GM21528 (cell line): ENCODE data around the gene SRGAP2.
"Not testable (repeated sequence)": the region's sequence is repeated elsewhere in the genome, so short reads cannot be mapped to it uniquely, and the experiment has no call there.

Experiments used
- ATAC-seq: cut with Tn5 transposase; IDR thresholded peaks from one replicate; pipeline ENCODE4 v1.9.1; 2021; ENCODE audit warnings: mild to moderate bottlenecking, moderate library complexity; ENCODE audit not compliant: unreplicated experiment, low FRiP score

The SRGAP2 gene

GRCh38 chr1:206203364-206204158, at the start of gene SRGAP2:
Gene SRGAP2, plus strand, starts transcription at chr1:206203541. Its CDS starts 2,430 bp downstream, at chr1:206205971.
- peak; percentile 20 for ATAC-seq

- ATAC-seq: not testable (repeated sequence)
Observed at GRCh38 chr1:206167350-206168029, 35.9 kb upstream of the SRGAP2 start.

DNA sequence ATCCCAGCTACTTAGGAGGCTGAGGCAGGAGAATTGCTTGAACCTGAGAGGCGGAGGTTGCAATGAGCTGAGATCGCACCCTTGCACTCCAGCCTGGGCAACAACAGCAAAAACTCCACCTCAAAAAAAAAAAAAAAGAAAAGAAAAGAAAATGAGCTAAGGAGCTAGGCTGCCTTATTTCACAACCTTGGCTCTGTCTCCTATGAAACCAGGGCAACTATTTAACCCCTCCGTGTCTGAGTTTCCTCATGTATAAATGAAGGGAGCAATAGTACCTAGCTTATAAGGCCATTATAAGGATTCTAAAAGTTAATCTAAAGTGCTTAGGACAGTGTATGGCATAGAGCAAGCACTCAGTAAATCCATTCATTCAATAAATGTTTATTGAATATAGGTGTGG, 33.5 kb upstream of the SRGAP2 start:
- ATAC-seq: not testable (repeated sequence)

DNA sequence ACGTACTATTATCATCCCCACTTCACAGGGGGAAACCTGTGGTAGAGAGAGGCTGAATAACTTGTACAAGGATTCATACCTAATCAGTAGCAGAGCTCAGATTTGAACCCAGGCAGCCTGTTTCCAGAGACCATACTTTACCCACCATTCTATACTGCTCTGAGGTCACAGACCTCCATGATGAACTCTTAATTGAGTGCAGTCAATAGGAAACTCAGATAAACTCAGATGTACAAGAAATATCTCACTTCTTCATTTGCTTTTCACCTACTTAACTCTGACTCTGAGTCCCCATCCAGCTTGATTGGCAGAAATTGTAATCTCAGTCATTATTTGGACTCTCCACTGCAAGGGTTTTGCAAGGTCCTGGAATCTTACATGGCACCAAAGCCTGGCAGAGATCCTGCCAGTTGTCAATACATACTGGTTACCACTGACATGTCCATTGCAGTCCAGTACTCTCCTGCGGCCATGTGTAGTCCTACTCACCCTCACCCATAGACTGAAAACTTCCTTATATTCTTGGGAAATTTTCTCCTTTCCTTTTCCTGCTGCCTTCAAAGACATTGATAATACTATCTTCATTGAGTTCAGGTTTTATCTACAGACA, 30.1 kb upstream of the SRGAP2 start:
- ATAC-seq: not testable (repeated sequence)

- ATAC-seq: not testable (repeated sequence)
Observed at GRCh38 chr1:206174182-206174868, 29.0 kb upstream of the SRGAP2 start.

DNA sequence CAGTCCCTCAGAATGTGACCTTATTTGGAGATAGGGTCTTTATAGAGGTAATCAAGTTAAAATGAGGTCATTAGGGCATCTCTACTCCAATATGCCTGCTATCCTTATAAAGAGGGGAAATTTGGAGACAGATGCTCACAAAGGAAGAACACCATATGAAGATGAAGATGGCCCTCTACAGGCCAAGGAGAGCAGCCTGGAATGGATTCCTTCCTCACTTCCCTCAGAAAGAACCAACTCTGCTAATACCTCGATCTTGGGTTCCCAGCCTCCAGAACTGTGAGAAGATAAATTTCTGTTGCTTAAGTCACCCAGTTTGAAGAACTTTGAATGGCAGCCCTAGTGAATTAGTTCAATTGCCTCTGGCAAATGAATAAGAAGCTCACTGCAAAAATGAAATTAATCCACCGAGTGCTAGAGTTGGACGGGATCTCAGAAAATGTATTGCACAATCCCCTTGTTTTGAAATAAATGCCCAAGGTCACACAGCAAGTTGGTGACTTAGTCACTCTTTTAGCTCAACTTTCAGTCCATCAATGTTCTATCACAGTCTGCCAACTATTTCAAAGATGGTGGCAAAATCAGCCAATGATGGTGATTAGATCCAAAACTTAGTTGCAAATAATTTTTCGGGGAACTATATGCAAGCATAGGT, 27.8 kb upstream of the SRGAP2 start:
- ATAC-seq: not testable (repeated sequence)

DNA sequence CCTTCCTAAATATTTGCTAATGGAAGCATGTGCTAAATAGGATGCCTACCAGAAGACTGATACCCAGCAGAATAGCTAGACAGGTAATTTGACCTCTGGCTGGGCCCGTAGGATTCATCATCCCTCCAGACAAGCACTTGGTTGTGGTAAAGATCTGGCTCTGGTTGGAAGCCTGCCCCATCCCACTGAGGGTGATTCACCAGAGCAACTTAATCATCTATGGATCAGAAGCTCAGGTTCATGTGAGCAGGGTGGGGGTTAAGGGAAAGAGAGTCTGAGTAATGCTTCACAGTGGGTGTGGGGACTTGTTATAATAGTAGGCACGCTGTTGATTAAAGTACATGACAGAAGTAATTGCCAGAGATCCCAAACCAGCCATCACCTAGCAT, 27.2 kb upstream of the SRGAP2 start:
- not testable (repeated sequence) for ATAC-seq

DNA sequence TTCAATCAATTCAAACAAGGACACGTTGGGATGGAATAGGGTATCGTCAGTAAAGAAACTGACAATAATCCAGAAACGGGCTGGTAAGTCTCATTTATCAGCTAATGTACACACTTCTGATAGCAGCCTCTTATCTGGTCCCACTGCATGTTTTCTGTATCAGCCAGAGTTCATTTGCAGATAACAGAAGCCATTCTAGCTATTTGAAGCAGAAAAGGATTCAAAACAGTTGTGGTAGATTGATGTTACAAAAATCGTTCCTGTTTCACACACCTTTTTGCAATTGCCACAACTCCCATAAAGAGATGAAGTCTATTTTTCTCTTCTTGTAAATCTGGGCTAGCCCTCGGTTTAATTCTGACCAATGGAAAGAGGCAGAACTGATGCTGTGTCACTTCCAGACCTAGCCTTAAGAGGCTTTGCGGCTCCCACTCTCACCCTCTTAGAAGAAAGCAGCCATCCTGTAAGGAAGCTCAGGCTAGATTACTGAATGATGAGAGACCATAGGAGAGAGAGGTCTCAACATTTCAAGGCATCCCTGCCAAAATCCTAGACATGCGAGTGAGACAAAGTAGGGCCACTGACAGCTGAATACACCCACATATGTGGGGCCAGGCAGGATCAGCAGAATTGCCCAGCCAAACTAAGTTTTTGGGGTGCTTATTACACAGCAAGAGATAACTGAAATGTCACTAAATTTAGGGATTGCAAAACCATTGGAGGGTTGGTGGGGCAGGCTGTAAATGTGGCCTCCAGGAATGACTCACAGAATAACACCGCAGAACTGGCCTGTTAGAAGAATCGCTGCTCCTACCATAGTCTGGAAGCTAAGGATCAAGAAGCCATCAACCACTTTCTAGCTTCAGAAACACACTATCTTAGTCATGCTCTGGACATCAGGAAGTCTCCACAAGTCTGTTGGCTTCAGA, 25.0 kb upstream of the SRGAP2 start:
- not testable (repeated sequence) for ATAC-seq

DNA sequence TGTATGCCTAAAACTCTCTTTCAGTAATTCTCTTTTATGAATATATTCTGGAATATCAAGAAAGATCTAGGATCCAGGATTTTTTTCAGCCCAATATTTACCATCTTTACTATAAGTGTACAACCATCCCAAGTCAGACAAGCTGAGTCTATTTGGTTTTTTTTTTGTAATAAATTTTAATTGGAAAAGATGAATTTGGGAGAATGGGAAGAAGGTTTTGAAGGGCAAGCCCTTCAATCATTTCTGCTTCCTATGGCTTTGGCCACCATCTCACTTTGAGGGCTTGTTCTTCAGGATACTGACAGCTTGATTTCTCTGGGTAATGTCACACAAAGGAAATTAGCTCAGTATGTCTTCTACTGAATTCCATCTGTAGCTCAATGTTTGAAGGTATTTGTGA, 23.7 kb upstream of the SRGAP2 start:
- ATAC-seq: not testable (repeated sequence)

GRCh38 chr1:206182368-206183317, 20.7 kb upstream of the SRGAP2 start:
- ATAC-seq: not testable (repeated sequence)

DNA sequence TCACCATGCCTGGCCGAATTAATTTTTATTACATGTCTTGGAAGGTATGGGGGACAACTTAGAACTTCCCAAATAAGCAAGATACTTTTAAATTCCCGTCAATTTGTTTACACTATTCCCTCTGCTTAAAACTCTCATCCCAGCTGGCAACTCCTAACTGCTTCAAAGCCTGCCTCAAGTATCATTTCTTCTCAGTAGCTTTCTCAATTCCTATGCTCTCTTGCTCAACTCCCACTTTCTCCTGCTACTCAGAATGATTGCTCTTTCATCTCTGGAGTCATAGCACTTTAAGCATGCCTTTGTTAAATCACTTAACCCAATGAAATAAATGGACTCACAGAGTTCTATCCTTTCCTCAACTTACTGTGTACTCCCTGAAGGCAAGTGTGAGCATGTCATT, 19.6 kb upstream of the SRGAP2 start:
- not testable (repeated sequence) for ATAC-seq

DNA sequence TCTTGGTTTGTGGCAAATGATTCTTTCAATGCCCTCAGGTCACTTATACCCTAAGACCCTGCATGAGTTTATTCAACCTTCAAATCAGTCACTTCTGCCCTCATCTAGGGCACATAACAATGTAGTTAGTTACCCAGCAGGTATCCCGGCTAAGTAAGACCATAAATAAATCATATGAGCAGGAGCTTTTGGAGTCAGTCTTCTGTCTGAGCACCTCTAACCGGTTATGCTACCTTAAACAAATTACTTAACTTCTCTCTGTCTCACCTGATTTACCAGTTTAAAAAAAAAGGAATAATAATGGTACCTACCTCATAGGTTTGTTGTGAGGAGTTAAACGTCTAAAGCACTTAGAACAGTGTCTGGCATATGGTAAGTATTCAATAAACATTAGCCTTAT, 17.6 kb upstream of the SRGAP2 start:
- ATAC-seq: not testable (repeated sequence)

GRCh38 chr1:206186826-206187225, 16.5 kb upstream of the SRGAP2 start:
- not testable (repeated sequence) for ATAC-seq

GRCh38 chr1:206195182-206195581, 8.2 kb upstream of the SRGAP2 start:
- not testable (repeated sequence) for ATAC-seq

DNA sequence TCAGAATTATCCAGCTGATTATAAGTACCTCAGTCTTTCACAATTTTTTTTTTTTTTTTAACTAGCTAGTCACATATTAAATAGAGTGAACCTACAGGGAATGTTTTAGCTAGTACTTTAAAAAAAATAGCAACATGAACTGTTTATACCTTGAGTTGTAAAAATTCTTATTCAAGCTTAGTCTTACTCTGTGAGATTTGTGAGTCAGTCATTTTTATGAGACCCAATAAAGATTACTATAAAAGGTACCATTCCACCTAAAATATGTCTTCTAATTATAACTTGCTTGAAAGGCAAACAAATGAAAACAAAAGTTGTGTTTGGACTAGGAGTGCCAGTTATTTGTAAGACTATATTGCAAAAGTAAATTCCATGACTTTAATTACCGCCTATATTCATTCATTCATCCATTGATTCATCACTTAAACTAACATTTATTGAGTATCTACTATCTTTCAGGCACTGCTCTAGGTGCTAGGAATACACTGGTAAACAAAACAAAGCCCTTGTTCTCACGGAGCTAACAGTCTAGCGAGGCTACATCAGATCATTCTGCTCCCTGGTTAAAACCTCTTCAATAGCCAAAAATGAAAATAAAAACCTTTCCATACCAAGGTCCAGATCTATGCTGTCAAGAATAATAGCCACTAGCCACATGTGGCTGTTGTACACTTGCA, 6.5 kb upstream of the SRGAP2 start:
- ATAC-seq: not testable (repeated sequence)

DNA sequence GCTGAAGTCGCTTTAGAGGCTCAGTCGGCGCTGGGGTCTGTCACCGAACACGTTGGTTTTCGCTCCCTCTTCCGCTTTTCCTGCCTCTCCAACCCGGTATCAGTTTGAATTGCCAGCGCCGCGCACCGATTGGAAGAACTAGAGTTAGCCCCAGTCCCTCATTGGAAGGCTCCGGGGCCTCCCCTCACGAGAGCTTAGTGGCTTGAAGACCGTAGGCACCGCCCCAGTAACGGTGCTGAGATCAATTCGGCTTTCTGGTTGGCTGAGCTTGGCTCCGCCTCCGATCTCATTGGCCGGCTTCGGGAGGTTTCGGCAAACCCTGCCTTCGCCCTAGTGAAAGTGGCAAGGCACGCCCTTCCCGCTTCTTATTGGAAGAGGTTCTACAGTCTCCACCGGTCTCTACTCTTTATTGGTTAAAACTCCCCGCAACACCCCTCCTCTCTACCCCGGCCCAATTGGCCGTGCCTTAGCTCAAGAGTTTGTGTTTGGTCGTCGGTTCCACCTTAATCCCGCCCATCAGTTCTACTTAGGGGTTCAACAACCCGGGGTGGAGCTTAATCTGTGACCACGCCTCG, 465 bp upstream of the SRGAP2 start, which contains the start of gene FAM72A:
Gene FAM72A, minus strand, starts transcription at position 51 of the 575 bp plus-strand sequence. CDS start 814 bp downstream, outside the sequence.
- ATAC-seq: peak; percentile 89

DNA sequence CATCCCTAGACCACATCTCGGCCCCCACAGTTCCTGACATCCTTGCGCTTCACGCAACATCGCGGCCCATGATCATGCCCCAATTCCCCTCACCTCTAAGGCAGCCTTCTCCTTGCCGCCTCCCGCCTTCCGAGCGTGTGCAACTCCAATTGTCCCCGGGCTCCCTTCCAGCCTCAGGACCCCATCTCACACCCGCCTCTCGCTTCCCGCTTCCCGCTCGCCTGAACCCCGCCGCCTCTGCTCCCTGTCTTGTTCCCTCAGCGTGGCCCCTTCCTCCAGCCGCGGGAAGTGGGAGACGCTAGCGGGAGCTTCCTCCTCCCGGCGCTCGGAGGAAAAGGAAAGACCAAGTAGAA, 794 bp downstream of the SRGAP2 start:
- ATAC-seq: not testable (repeated sequence)
